H54 (cell line): ENCODE measurements around the gene PRAME.

Experiments
- DNase-seq: peaks from one replicate; pipeline ENCODE4 v3.0.0; 2011; ENCODE audit warnings: low spot score, mixed read lengths; ENCODE audit not compliant: insufficient read length
- FAIRE-seq: peaks from 3 replicates; lab custom pipeline; 2011; peaks lifted over from hg19 to GRCh38; lab: Jason Lieb, UNC
- POLR2A ChIP-seq: IDR thresholded peaks from 2 replicates; pipeline ENCODE4 v1.6.1; 2011; ENCODE audit warnings: low read depth, mild to moderate bottlenecking, low read length

The PRAME gene

GRCh38 chr22:22508274-22509176, 50.5 kb downstream of the PRAME start, which contains the start of gene ZNF280B:
TSS of gene ZNF280B (minus strand) at chr22:22508742. CDS start at chr22:22489398, 19,344 bp downstream.
- TF ChIP-seq POLR2A, result peak; percentile 55
- FAIRE-seq (no peak), DNase-seq (peak; percentile 75)

GRCh38 chr22:22507743-22508273, 51.3 kb downstream of the PRAME start:
- DNase-seq (no peak), FAIRE-seq (no peak)
- no peak for TF ChIP-seq POLR2A

- no peak for DNase-seq
- TF ChIP-seq POLR2A, result no peak
- FAIRE-seq, result no peak
These were observed 52.3 kb downstream of the PRAME start for GRCh38 chr22:22506736-22507135.

- DNase-seq (no peak), FAIRE-seq (no peak)
- no peak for TF ChIP-seq POLR2A
These were observed 60.8 kb downstream of the PRAME start for GRCh38 chr22:22498267-22498666.
